NCI-H2029 treated with DMSO at 0.1 percent for 48 hours (cell line): Measurements from ENCODE around the gene TUBB.
"Not testable (repeated sequence)": the region's sequence is repeated elsewhere in the genome, so short reads cannot be mapped to it uniquely, and the experiment has no call there.

Experiments
- DNase-seq: peaks from one replicate; lab custom pipeline; 2025; lab: John Stamatoyannopoulos, UW

Gene TUBB

DNA sequence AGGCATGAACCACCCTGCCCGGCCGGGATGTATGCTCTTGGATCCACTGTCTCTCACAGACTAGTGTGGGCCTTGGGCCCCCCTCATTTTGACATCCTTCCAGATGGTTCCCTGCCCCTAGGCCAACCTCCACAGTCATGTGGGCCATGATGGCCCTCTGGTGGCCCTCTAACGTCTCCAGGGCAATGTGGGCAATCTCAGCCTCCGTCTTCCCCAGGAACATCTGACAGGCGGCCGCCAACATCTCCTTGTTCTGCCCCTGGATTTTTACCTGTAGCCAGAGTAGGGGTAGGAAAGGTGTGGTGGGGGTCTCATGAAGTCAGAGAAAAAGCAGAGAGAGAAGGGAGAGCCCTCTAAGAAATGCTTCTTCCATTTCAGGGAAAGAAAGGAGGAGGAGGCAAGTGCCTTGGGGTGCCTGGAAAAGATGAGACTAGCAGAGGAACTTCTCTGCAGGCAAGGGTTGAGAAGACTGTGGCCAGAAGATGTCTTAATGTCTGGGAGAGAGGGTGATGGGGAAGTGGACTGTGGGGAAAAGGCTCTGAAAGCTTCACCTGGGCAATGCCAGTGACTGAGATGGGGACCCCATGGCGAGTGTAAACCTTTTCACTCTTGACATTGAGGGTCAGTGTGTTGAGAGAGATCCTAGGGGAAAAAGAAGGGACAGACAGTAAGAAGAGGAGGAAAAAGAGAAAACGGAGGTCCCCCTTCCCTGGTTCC, 21.1 kb downstream of the TUBB start:
- no peak for DNase-seq

DNA sequence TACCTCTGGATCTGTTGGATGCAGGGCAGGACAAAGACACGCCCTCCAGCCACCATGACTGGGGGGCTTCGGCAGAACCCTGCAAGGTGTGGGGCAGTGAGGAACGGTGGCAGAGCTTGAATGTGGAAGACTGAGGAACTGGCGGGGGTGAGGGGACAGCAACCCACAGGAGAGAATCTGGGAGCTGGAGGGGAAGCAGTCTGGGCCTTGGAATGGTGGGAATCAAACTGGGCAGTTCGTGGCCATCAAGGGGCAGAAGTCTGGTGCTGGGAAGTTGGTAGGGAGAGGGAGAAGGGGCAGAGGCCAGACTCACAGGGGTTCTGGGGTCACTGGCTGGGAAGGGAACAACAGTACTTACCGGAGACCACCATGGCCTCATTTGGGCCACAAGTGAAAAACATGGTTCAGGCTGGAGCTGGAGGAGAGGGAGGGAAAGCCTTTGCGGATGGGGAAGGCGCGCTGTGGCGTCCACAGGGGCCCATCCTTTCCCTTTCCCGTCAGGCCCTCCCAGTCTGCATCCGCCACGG, 21.7 kb downstream of the TUBB start:
- DNase-seq: no peak

DNA sequence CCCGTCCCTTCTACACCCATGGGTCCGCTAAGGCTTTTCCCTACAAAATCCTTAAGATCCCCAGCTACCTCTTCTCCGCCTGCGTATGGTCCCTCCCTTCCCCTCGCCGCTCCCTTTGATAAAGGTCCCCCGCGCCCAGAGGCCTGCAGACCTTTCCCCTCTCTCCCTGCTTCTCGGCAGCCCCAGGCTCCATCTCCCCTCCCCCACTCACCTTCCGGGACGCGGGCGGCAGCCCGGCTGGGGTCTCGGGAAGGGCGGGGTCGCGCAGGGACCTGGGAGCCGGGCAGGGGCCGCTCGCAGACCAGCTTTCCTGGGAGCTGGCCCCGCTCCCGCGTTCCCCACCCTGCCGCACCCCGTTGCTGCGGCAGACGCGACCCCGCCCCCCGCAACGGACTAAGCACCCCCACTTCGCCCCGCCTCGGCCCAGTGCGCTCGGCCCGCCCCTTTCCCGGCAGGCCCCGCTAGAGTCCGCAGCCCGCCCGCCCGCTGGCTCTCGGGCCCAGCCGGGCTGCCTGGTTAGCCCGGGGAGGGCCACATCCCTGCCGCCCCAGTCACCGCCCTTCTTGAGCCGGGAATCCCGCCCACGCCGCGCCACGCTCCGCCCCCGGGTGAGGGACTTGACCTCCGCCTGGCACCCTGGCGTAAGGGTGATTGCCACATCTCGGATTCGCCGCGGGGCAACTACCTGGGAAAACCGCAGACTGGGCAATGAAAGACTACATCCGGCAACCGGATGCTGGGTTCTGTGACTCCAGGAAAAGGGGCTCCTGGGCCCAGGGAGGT, 22.4 kb downstream of the TUBB start, which contains the start of gene FLOT1:
FLOT1 (minus strand) TSS at position 372 of the 783 bp plus-strand sequence. CDS start 498 bp downstream, outside the sequence.
- DNase-seq: peak; percentile 62

DNA sequence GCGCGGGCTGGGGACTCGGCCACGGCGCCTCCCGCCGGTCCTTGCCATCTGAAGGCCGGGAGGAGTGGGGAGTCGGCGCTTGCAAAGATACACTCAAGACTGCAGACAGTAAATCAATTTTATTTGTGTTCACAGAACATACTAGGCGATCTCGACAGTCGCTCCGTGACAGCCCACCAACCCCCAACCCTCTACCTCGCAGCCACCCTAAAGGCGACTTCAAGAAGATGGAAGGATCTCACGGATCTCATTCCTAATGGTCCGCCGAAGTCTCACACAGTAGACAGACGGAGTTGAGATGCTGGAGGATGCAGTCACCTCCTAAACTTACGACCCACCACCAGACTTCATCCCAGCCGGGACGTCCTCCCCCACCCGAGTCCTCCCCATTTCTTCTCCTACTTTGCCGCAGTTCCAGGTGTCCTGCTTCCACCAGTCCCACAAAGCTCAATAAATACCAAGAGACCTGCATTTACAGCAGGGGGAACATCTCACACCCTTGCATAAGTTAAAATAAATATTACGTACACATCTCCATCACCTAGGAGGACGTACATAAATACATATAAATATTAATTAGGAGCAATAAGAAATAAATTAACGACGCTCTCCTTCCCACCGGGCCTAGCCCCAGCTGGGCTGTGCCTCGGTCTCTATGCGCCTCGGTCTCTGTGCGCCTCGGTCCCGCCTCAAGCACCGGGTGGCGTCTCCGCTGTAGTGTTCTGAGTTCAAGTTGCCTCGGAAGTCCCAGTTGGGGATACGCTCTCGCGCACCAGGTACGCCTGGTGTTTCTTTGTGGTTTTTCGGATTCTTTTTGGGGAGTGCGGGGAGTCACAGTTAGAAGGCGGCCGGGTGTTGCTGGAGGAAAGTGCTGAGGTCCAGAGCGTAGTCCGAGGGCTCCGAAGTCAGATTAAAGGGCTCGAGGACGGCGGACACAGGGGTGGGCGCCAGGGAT, 23.2 kb downstream of the TUBB start:
- DNase-seq: no peak

DNA sequence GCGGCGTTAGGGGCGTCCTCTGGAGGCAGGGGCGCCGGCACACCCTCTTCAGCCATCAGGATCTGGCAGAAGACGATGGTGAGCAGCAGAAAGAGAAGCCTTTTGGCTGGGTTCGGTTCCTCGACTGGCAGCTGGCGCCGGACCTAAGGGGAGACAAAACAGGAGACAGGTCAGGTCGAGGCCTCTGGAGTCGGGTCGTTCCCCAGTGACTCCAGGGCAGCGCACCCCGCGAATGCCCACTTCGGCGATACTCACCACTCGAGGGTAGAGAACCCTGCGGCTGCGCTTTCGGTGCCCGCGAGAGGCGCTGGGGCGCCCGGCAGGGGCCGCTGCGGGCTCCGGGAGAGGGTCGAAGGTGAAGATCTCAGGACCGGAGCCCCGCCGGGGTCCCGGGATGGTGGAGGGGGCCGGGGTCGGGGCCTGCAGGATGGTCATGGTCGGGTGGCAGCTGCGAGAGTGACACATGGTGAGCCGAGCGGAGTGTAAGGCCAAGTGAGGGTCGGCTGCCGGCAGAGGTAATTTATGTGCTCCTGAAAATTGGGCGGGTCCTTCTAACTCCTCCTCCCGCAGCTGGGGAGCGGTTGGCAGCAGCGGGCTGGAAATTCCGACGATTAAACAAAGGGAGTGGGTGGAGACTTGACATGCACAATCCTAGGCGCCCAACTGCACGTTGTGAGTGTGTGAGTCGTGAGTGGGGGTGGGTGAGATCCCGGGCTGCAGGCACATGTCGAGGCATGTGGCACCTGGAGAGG, 24.1 kb downstream of the TUBB start, which contains the start of gene IER3:
IER3 (minus strand) TSS at position 494 of the 752 bp plus-strand sequence; CDS start at position 465, 29 bp downstream.
- DNase-seq: peak; percentile 57

DNA sequence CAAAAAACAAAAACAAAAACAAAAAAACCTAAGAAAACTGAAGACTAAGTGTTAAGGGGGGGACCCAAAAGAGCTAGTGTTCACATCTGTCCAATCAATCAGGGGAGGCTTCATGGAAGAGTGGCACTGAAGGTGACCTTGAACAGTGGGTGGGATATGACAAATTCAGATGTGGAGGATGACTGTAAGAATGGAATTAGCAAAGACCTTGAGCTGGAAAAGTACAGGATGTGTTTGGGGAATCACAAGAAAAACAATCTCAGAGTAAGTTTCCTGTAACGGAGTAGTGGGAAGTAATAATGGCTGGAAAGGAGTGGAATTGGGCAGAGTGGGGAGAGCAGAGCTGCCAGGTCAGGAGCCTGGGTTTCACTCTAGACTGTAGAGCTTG, 27.1 kb downstream of the TUBB start:
- DNase-seq: no peak

DNA sequence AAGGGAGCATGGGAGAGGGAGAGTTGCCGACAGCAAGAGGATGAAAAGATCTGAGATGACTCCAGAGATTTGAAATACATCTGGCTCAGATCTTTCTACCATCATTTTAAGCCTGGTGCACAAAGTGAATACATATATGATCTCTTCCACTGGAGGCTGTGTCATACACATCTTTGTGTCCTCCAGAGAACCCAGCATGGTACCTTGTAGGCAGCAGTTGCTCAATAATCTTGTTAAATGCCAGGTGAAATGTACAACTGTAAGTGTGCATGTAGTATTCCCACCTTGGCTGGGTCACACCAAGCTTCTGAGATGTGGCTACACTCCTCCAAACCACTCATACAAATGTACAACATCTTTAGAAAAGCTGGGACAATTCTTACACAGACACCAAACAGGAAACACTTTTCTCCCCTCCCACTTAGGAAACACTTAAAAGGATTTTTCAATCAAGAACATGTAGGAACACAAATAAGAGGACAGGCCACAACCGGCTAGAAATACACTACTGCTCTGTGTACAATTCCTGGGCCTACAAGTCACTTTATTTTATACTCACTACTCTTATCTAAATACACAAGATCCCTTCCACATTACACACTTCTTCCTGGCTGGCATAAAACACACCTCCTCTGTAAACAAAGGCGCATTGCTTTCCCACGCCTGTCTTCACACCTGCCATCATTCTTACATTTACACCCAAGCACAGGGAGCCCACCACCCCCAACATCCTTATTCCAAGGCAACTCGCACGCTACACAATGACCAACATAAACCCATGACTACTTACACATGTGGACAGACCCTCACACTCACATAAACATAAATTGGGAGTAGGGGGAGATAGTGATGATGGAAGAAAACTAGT, 28.0 kb downstream of the TUBB start:
- no peak for DNase-seq

DNA sequence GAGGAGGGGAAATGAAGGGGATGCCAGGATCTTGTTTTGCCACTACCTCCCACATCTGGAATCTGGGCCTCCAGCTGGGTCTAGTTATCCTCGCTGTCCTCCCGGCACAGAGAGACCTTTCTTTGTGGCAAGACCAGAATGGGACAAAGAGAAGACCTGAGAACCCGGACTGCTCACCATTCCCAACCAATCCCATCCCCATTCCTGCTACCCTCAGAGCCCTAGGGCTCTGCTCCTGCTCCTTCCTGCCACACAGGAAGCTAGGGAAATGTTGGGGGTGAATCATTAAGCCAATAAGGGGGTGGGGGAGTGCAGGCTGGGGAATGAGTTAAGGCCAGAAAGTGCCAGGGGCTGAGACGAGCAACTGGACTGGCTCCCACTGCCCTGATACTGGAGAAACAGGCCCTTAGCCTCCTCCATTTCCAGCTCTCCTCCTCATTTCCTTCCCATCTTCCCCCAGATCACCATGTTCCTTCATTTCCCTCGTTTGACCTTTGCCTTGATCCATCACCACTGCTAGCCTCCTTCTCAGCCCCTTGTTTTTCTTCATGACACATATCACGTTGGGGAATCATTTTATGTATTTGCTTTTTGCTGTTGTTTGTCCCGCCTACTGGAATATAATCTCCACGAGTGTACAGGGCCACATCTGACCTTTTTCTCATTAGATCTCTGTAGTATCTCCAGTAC, 28.8 kb downstream of the TUBB start:
- DNase-seq: no peak

DNA sequence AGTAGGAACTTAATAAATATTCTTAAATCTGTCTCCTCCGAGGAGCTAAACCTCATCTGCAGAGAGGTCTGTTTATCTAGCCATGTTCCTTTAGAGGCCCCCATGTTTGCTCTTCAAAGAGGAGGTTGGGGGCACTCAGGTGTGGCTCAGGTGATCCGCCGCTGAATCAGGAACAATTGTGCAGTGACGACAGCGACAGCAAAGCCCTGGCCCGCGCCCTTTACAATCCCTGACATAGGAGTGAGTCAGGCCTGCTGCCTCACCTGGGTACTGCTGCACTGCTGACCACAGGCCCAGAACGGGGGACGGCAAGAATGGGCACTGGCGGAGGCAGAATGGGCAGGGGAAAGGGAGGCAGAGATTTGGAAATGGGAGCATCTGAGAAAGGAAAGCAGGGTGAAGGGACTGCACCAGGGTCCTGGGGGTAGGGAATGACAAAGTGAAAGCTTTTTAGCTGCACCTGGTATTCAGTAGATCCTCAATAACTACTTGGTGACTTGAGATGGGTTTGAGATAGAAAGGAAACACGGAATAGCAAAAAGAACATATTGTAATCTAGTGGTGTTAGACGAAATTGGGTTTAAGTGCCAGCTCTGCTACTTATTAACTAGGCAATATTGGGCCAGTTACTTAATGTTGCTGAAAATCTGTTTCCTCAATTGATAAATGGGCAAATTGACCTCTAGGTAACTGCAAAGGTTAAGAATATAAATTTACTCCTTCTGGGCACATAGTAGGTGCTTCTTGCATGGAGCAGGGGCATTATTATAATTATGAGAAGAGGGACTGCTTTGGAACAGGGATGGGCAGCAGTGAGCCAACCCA, 29.6 kb downstream of the TUBB start:
- DNase-seq: no peak

DNA sequence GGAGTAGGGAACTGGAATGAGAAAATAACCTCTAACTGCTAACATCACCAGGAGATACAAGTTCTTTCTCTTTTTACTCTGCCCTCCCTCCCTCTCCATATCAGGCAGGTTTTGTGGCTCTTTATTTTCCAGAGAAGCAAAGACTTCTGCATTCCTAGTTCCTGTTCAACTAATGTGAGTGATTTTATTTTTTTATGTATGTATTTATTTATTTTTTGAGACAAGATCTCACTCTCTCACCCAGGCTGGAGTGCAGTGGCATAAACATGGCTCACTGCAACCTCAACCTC, 30.2 kb downstream of the TUBB start:
- DNase-seq: no peak

DNA sequence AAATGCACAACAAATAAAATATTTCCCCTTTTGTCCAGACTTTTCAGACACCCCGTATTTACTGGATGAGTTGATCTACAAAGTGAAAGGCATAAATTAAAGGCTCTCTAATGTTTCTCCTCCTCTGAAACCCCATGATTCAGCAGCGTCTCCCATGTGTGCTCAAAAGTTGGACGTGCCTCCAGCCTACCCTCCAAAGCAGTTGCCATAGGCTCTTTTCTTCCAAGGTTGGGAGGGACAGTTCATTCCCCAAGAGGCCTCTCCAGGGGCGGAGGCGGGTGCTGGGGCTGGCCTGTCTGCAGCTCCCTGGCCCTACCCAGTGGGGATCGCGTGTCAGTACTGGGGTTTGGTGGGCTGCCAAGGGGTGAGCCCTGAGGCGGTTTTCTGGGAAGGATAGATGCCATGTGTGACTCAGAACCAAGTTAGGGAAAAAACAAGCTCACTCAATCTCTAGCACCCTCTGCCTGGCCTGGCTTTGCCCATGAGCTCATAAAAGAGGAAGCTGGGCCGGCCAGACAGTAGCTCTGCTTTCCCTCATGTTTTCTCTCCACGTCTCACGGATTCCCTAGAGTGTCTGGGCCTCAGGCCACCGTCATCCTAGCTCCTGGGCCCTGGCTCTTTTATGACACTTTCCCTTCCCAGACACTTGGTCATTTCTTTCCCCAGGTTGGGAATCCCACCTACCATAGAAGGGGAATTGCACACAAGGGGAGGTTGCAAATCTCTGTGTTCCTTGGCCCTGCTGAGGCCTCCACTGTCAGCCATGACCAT, 32.2 kb downstream of the TUBB start:
- no peak for DNase-seq

DNA sequence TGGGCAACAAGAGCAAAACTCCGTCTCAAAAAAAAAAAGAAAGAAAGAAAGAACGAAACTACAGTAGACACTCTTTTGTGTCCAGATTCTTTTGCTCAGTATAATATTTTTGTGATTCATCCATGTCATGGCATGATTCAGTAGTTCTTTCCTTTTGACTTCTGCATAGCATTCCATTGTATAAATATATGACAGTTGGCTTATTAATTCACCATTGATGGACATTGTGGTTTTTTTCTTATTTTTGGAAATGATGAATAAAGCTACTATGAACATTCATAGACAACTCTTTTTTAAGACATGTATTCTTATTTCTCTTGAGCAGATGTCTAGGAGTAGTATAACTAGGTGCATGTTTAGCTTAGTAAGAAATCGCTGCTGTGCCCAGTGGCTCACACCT, 34.5 kb downstream of the TUBB start:
- DNase-seq: no peak

DNA sequence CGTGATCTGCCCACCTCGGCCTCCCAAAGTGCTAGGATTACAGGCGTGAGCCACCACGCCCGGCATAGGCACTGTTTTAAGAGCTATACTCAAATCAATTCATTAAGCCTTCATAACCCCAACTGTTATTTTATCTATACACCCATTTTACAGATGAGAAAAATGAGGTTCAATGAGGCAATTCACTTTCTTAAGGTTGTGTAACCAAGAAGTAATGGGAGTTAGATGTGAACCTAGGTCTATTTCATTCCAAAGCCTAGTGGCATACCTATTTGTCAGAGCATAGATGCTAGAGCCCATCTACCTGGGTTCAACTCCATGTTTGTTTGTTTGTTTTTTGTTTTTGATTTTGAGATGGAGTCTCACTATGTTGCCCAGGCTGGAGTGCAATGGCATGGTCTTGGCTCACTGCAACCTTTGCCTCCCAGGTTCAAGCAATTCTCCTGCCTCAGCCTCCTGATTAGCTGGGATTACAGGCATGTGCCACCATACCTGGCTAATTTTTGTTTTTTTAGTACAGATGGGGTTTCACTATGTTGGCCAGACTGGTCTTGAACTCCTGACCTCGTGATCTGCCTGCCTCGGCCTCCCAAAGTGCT, 36.4 kb downstream of the TUBB start:
- not testable (repeated sequence) for DNase-seq

DNA sequence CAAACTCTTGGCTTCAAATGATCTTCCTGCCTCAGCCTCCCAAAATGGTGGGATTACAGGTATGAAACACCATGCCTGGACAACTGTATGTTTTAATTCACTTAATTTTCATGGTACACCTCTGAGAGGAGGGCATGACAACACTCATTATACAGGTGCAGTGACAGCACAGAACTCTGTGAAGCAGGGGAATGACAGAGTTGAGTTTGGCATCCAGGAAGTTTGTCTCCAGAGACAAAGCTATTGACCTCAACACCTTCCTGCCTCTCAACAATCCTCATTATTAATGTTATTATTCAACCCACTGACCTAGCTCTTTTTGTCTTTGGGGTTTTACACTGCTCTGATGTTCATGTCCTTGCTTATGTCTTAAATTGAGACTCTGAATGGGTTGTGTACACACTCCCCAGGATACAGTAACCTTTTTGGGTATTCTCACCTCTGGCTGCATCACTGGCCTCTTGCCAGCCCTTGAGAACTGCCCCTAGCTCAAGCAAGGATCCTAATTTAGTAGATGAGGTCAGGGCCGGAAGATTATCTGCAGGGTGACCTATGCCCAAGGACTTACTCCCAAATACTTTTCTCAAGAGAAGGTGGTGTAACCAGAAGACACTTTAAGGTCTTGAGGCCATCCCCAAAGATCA, 37.2 kb downstream of the TUBB start:
- no peak for DNase-seq

DNA sequence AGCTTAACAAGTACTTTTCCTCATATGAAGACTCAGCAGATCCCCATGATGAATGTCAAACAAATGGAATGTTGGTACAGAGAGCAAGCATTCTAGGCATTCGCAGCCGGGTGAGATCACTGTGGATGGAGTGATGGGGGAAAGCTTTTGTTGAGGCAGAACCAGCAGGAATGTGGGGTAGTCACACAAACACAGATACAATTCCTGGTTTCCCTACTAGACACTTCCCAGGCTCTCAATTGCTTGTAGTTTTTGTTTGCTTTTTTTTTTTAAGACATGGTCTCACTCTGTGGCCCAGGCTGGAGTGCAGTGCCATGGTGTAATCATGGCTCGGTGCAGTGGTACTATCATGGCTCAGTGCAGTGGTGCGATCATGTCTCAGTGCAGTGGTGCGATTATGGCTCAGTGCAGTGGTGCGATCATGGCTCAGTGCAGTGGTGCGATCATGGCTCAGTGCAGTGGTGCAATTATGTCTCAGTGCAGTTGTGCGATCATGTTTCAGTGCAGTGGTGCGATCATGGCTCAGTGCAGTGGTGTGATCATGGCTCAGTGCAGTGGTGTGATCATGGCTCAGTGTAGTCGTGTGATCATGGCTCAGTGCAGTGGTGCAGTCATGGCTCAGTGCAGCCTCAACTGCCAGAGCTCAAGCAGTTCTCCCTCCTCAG, 39.6 kb downstream of the TUBB start:
- no peak for DNase-seq

DNA sequence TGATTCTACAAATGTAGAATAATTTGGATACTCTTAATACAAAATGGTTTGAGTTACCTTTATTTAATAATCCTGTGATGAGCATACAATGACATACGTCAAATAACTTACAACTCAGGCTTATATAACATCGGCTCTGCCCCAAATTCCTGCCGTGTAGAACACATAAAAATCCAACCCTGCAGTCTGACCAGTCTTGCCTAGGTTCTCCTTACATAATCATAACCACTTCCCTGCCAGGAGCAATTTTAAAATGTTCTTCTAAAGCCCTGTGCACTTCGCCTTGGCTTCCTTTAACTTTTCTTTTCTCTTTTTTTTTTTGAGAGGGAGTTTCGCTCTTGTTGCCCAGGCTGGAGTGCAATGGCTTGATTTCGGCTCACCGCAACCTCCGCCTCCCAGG, 40.4 kb downstream of the TUBB start:
- DNase-seq: no peak
